ENCODE results near the gene RYR2. TPM values are rescaled to one million over a fixed set of nuclear protein-coding genes. Genes with fewer than 3 reads are reported as not detected.

Gene RYR2
- total RNA-seq, 1 donor from 2014 or later = 0.16 TPM

GRCh38 chr1:237711281-237711680 is 669.3 kb downstream of the RYR2 start:
- DNase-seq (ENCODE audit: low read depth) = no peak

- no peak for DNase-seq (ENCODE audit: low read depth)
These were observed 670.1 kb downstream of the RYR2 start for GRCh38 chr1:237712082-237712481.

GRCh38 chr1:237712586-237713157 is 670.7 kb downstream of the RYR2 start:
- DNase-seq (ENCODE audit: low read depth) = no peak

GRCh38 chr1:237713916-237714315 is 671.9 kb downstream of the RYR2 start:
- DNase-seq (ENCODE audit: low read depth) = no peak

- DNase-seq (ENCODE audit: low read depth) = no peak
These were observed 675.1 kb downstream of the RYR2 start for GRCh38 chr1:237717106-237717505.

- DNase-seq (ENCODE audit: low read depth) = no peak
These were observed 688.9 kb downstream of the RYR2 start for GRCh38 chr1:237730826-237731350.

- DNase-seq (ENCODE audit: low read depth) = no peak
These were observed 690.7 kb downstream of the RYR2 start for GRCh38 chr1:237732657-237733056.

GRCh38 chr1:237736372-237737029 is 694.5 kb downstream of the RYR2 start:
- no peak for DNase-seq (ENCODE audit: low read depth)

GRCh38 chr1:237737448-237737847 is 695.5 kb downstream of the RYR2 start:
- DNase-seq (ENCODE audit: low read depth) = no peak

GRCh38 chr1:237737938-237738610 is 696.1 kb downstream of the RYR2 start:
- DNase-seq (ENCODE audit: low read depth) = no peak

GRCh38 chr1:237740846-237741245 is 698.9 kb downstream of the RYR2 start:
- DNase-seq (ENCODE audit: low read depth) = no peak

- DNase-seq (ENCODE audit: low read depth) = no peak
These were observed 703.6 kb downstream of the RYR2 start for GRCh38 chr1:237745545-237745944.

GRCh38 chr1:237748171-237748960 is 706.4 kb downstream of the RYR2 start:
- DNase-seq (ENCODE audit: low read depth) = no peak

- DNase-seq (ENCODE audit: low read depth) = no peak
These were observed 707.1 kb downstream of the RYR2 start for GRCh38 chr1:237749122-237749521.

- DNase-seq (ENCODE audit: low read depth) = no peak
These were observed 709.1 kb downstream of the RYR2 start for GRCh38 chr1:237751090-237751489.

GRCh38 chr1:237754627-237755026 is 712.6 kb downstream of the RYR2 start:
- no peak for DNase-seq (ENCODE audit: low read depth)

- no peak for DNase-seq (ENCODE audit: low read depth)
These were observed 714.5 kb downstream of the RYR2 start for GRCh38 chr1:237756304-237756967.

- no peak for DNase-seq (ENCODE audit: low read depth)
These were observed 717.4 kb downstream of the RYR2 start for GRCh38 chr1:237759377-237759776.

GRCh38 chr1:237760951-237761350 is 719.0 kb downstream of the RYR2 start:
- DNase-seq (ENCODE audit: low read depth) = no peak

- DNase-seq (ENCODE audit: low read depth) = no peak
These were observed 721.2 kb downstream of the RYR2 start for GRCh38 chr1:237763137-237763536.

GRCh38 chr1:237763751-237764150 is 721.8 kb downstream of the RYR2 start:
- no peak for DNase-seq (ENCODE audit: low read depth)

All from myocyte (in vitro differentiated cells).